ENCODE data around the gene SEMA6B. TPM values are rescaled to one million over a fixed set of nuclear protein-coding genes. Genes with fewer than 3 reads are reported as not detected.
"Not testable (repeated sequence)": the region's sequence is repeated elsewhere in the genome, so short reads cannot be mapped to it uniquely, and the experiment has no call there.

SEMA6B gene
- total RNA-seq, 2 experiments from 2014 or later: not detected

- H3K27ac Mint-ChIP-seq: no peak overlapping the region
- no peak for DNase-seq
- POLR2A ChIA-PET: no interaction called here
- CTCF ChIA-PET: interaction anchor here (2.0 kb wide), 1 partner anchor 11 kb away, joined by 9 read pairs; no protein-coding TSS in a partner anchor
- H3K4me3 Mint-ChIP-seq: no peak overlapping the region
- H3K27me3 Mint-ChIP-seq: peaks cover 11% of the 10 kb centered on the region
- H3K9me3 Mint-ChIP-seq: no peaks in the 10 kb centered on the region
- no peaks in the 10 kb centered on the region for H3K4me1 Mint-ChIP-seq
- no peaks in the 10 kb centered on the region for H3K36me3 Mint-ChIP-seq (ENCODE audit: low read depth)
Measured at GRCh38 chr19:4533835-4534424, 25.6 kb downstream of the SEMA6B start.

GRCh38 chr19:4533334-4533733 is 26.1 kb downstream of the SEMA6B start:
- ChIA-PET CTCF (no interaction called here), POLR2A (no interaction called here)
- H3K36me3 Mint-ChIP-seq (ENCODE audit: low read depth): no peaks in the 10 kb centered on the region
- H3K27ac Mint-ChIP-seq: no peak overlapping the region
- no peaks in the 10 kb centered on the region for H3K4me1 Mint-ChIP-seq
- DNase-seq: no peak
- no peak overlapping the region for H3K4me3 Mint-ChIP-seq
- peaks cover 11% of the 10 kb centered on the region for H3K27me3 Mint-ChIP-seq
- H3K9me3 Mint-ChIP-seq: no peaks in the 10 kb centered on the region

GRCh38 chr19:4531562-4532165 is 27.8 kb downstream of the SEMA6B start:
- Mint-ChIP-seq H3K36me3 (ENCODE audit: low read depth) (no peaks in the 10 kb centered on the region), H3K27ac (no peak overlapping the region), H3K4me3 (no peak overlapping the region), H3K9me3 (no peaks in the 10 kb centered on the region), H3K4me1 (no peaks in the 10 kb centered on the region), H3K27me3 (peaks cover 11% of the 10 kb centered on the region)
- POLR2A ChIA-PET: no interaction called here
- no peak for DNase-seq
- CTCF ChIA-PET: no interaction called here

GRCh38 chr19:4529924-4530522 is 29.5 kb downstream of the SEMA6B start:
- H3K9me3 Mint-ChIP-seq: no peaks in the 10 kb centered on the region
- H3K27me3 Mint-ChIP-seq: peaks cover 8% of the 10 kb centered on the region
- no peak overlapping the region for H3K4me3 Mint-ChIP-seq
- ChIA-PET POLR2A (no interaction called here), CTCF (no interaction called here)
- H3K4me1 Mint-ChIP-seq: no peaks in the 10 kb centered on the region
- DNase-seq: no peak
- H3K36me3 Mint-ChIP-seq (ENCODE audit: low read depth): no peaks in the 10 kb centered on the region
- no peak overlapping the region for H3K27ac Mint-ChIP-seq

GRCh38 chr19:4528843-4529242 is 30.6 kb downstream of the SEMA6B start:
- DNase-seq: no peak
- Mint-ChIP-seq H3K36me3 (ENCODE audit: low read depth) (no peaks in the 10 kb centered on the region), H3K4me1 (no peaks in the 10 kb centered on the region), H3K4me3 (no peak overlapping the region), H3K9me3 (no peaks in the 10 kb centered on the region), H3K27me3 (peaks cover 5% of the 10 kb centered on the region), H3K27ac (no peak overlapping the region)
- CTCF ChIA-PET: no interaction called here
- POLR2A ChIA-PET: no interaction called here

- DNase-seq; CTCF ChIA-PET; H3K36me3 Mint-ChIP-seq (ENCODE audit: low read depth); H3K27me3 Mint-ChIP-seq; H3K4me3 Mint-ChIP-seq; H3K9me3 Mint-ChIP-seq; H3K4me1 Mint-ChIP-seq; H3K27ac Mint-ChIP-seq; POLR2A ChIA-PET: not testable (repeated sequence)
Measured at GRCh38 chr19:4527377-4527776, 32.1 kb downstream of the SEMA6B start.

GRCh38 chr19:4525563-4526002 is 33.9 kb downstream of the SEMA6B start:
- Mint-ChIP-seq H3K36me3 (ENCODE audit: low read depth) (no peaks in the 10 kb centered on the region), H3K27me3 (peaks cover 1% of the 10 kb centered on the region), H3K27ac (no peak overlapping the region), H3K9me3 (no peaks in the 10 kb centered on the region), H3K4me3 (no peak overlapping the region), H3K4me1 (no peaks in the 10 kb centered on the region)
- CTCF ChIA-PET: interaction anchor here (0.6 to 1.8 kb wide), 18 partner anchors 9 to 869 kb away, joined by 3 to 21 read pairs (median 3); partner anchors contain the start of genes FEM1A, HDGFL2, LRG1 and PLIN5
- POLR2A ChIA-PET: interaction anchor here (1.0 to 1.5 kb wide), 2 partner anchors 54 to 258 kb away, joined by 4 to 6 read pairs; partner anchors contain the start of gene HDGFL2
- no peak for DNase-seq

- Mint-ChIP-seq H3K9me3 (no peaks in the 10 kb centered on the region), H3K27ac (no peak overlapping the region), H3K36me3 (ENCODE audit: low read depth) (no peaks in the 10 kb centered on the region), H3K4me1 (no peaks in the 10 kb centered on the region), H3K4me3 (no peak overlapping the region), H3K27me3 (peaks cover 1% of the 10 kb centered on the region)
- ChIA-PET CTCF (interaction anchor here (0.6 to 1.8 kb wide), 19 partner anchors 8 to 868 kb away, joined by 3 to 21 read pairs (median 3); partner anchors contain the start of genes FEM1A, HDGFL2, LRG1 and PLIN5), POLR2A (interaction anchor here (1.0 to 1.5 kb wide), 2 partner anchors 54 to 258 kb away, joined by 4 to 6 read pairs; partner anchors contain the start of gene HDGFL2)
- peak; percentile 75 for DNase-seq
Measured at GRCh38 chr19:4524808-4525562, 34.5 kb downstream of the SEMA6B start.

- Mint-ChIP-seq H3K27me3 (no peaks in the 10 kb centered on the region), H3K27ac (no peak overlapping the region), H3K4me1 (no peaks in the 10 kb centered on the region), H3K9me3 (no peaks in the 10 kb centered on the region), H3K36me3 (ENCODE audit: low read depth) (no peaks in the 10 kb centered on the region), H3K4me3 (no peak overlapping the region)
- POLR2A ChIA-PET: no interaction called here
- DNase-seq: peak; percentile 28
- CTCF ChIA-PET: interaction anchor here (0.5 to 2.5 kb wide), 7 partner anchors 12 to 120 kb away, joined by 3 to 9 read pairs (median 3); partner anchors contain the start of gene PLIN5
Measured at GRCh38 chr19:4523306-4524110, 36.0 kb downstream of the SEMA6B start.

GRCh38 chr19:4522291-4523002 is 37.0 kb downstream of the SEMA6B start:
- Mint-ChIP-seq H3K36me3 (ENCODE audit: low read depth) (no peaks in the 10 kb centered on the region), H3K4me3 (no peak overlapping the region), H3K4me1 (no peaks in the 10 kb centered on the region), H3K9me3 (no peaks in the 10 kb centered on the region), H3K27ac (no peak overlapping the region), H3K27me3 (no peaks in the 10 kb centered on the region)
- DNase-seq: no peak
- CTCF ChIA-PET: interaction anchor here (0.9 to 2.5 kb wide), 4 partner anchors 13 to 119 kb away, joined by 3 to 9 read pairs (median 4); partner anchors contain the start of gene PLIN5
- POLR2A ChIA-PET: no interaction called here

- POLR2A ChIA-PET: interaction anchor here (0.8 kb wide), 1 partner anchor 19 kb away, joined by 3 read pairs; no protein-coding TSS in a partner anchor
- CTCF ChIA-PET: interaction anchor here (2.5 kb wide), 1 partner anchor 13 kb away, joined by 9 read pairs; the partner anchor contains the start of gene PLIN5
- no peak overlapping the region for H3K27ac Mint-ChIP-seq
Measured at GRCh38 chr19:4521888-4522242, 37.6 kb downstream of the SEMA6B start.

More at GRCh38 chr19:4521888-4522242, 37.6 kb downstream of the SEMA6B start:
- no peaks in the 10 kb centered on the region for H3K36me3 Mint-ChIP-seq (ENCODE audit: low read depth)
- DNase-seq: no peak
- no peaks in the 10 kb centered on the region for H3K27me3 Mint-ChIP-seq
- no peaks in the 10 kb centered on the region for H3K9me3 Mint-ChIP-seq
- no peak overlapping the region for H3K4me3 Mint-ChIP-seq
- H3K4me1 Mint-ChIP-seq: no peaks in the 10 kb centered on the region
